WTC11 (cell line): ENCODE results near the gene C1orf174. TPM values are rescaled to one million over a fixed set of nuclear protein-coding genes. Genes with fewer than 3 reads are reported as not detected.

Experiments
- ATAC-seq: fragments of 200-7000 bp; cut with Tn5 transposase; 2 replicates; pipeline ENCODE4 v1.10.0; 2021; ENCODE audit warnings: mild to moderate bottlenecking, moderate library complexity
- CTCF ChIA-PET: fragments of 300-600 bp; sonication (Branson Sonifier 250); formaldehyde crosslinking; loops from one replicate; lab custom pipeline; 2021; ENCODE audit warnings: antibody characterized with exemption; lab: Charles Lee
- POLR2A ChIA-PET: fragments of 350-600 bp; sonication (Branson Sonifier 250); formaldehyde crosslinking; loops from one replicate; lab custom pipeline; 2021; ENCODE audit warnings: antibody characterized with exemption; lab: Charles Lee
- DNase-seq: peaks from one replicate; pipeline ENCODE4 v3.0.0; 2021; ENCODE audit warnings: low spot score
- H3K27ac Mint-ChIP-seq: 2 replicates; pipeline ENCODE4 v1.8.0; 2021; ENCODE audit warnings: mixed read lengths
- H3K27me3 Mint-ChIP-seq: 2 replicates; pipeline ENCODE4 v1.8.0; 2021; ENCODE audit warnings: low read depth, mild to moderate bottlenecking, moderate library complexity, mixed read lengths
- H3K36me3 Mint-ChIP-seq: 2 replicates; pipeline ENCODE4 v1.8.0; 2021; ENCODE audit warnings: mixed read lengths
- H3K4me1 Mint-ChIP-seq: 2 replicates; pipeline ENCODE4 v1.8.0; 2022; ENCODE audit warnings: mixed read lengths
- H3K4me3 Mint-ChIP-seq: 2 replicates; pipeline ENCODE4 v1.8.0; 2021; ENCODE audit warnings: mild to moderate bottlenecking, moderate library complexity, mixed read lengths
- H3K9me3 Mint-ChIP-seq: 2 replicates; pipeline ENCODE4 v1.8.0; 2021; ENCODE audit warnings: mixed read lengths
- FOXK1 ChIP-seq: sonication (generic); formaldehyde crosslinking; IDR thresholded peaks from 2 replicates; pipeline ENCODE4 v1.8.0; 2022; ENCODE audit warnings: mild to moderate bottlenecking, moderate library complexity, missing genetic modification reagents
- JUN ChIP-seq: sonication (generic); formaldehyde crosslinking; IDR thresholded peaks from 2 replicates; pipeline ENCODE4 v1.8.0; 2023; ENCODE audit warnings: mild to moderate bottlenecking, missing genetic modification reagents
- MXD4 ChIP-seq: fragments of 250-450 bp; sonication (Bioruptor Pico); IDR thresholded peaks from 2 replicates; pipeline ENCODE4 v1.8.0; 2021; ENCODE audit warnings: mild to moderate bottlenecking, moderate library complexity, borderline replicate concordance
- NFATC4 ChIP-seq: fragments of 250-450 bp; sonication (Bioruptor Pico); IDR thresholded peaks from 2 replicates; pipeline ENCODE4 v1.9.0; 2021; ENCODE audit warnings: mild to moderate bottlenecking
- NR3C1 ChIP-seq: sonication (generic); formaldehyde crosslinking; conservative IDR thresholded peaks from 2 replicates; pipeline ENCODE4 v1.8.1; 2023; ENCODE audit warnings: low read depth, mild to moderate bottlenecking, missing genetic modification reagents
- OVOL2 ChIP-seq: fragments of 250-450 bp; sonication (Bioruptor Pico); IDR thresholded peaks from 2 replicates; pipeline ENCODE4 v1.9.0; 2021; ENCODE audit warnings: mild to moderate bottlenecking, borderline replicate concordance
- SMAD3 ChIP-seq: sonication (generic); formaldehyde crosslinking; IDR thresholded peaks from 2 replicates; pipeline ENCODE4 v1.8.0; 2022; ENCODE audit warnings: missing genetic modification reagents, mild to moderate bottlenecking, borderline replicate concordance
- SOX15 ChIP-seq: fragments of 250-450 bp; sonication (Bioruptor Pico); IDR thresholded peaks from 2 replicates; pipeline ENCODE4 v1.9.0; 2021; ENCODE audit warnings: mild to moderate bottlenecking
- ZNF138 ChIP-seq: sonication (generic); formaldehyde crosslinking; conservative IDR thresholded peaks from 2 replicates; pipeline ENCODE4 v1.8.1; 2022; ENCODE audit warnings: mild to moderate bottlenecking, moderate library complexity, missing genetic modification reagents
- ZNF317 ChIP-seq: sonication (generic); formaldehyde crosslinking; IDR thresholded peaks from 2 replicates; pipeline ENCODE4 v1.8.1; 2023; ENCODE audit warnings: low read depth, mild to moderate bottlenecking, moderate library complexity, missing genetic modification reagents, borderline replicate concordance
- ZNF396 ChIP-seq: fragments of 250-450 bp; sonication (Bioruptor Pico); IDR thresholded peaks from 2 replicates; pipeline ENCODE4 v1.8.0; 2021; ENCODE audit warnings: mild to moderate bottlenecking, moderate library complexity, borderline replicate concordance
- total RNA-seq: library from RNA; stranded (reverse); gene quantifications from 3 replicates; pipeline ENCODE4 v1.2.3, GENCODE V29; 2021
- TF ChIP-seq, protein P1 (sequence below): fragments of 250-450 bp; sonication (Bioruptor Pico); IDR thresholded peaks from 2 replicates; pipeline ENCODE4 v1.9.0; 2021; ENCODE audit warnings: mild to moderate bottlenecking
- TF ChIP-seq, protein P2 (sequence below): sonication (generic); formaldehyde crosslinking; IDR thresholded peaks from 2 replicates; pipeline ENCODE4 v1.8.0; 2022; ENCODE audit warnings: missing genetic modification reagents
- TF ChIP-seq, protein P3 (sequence below): sonication (generic); formaldehyde crosslinking; IDR thresholded peaks from 2 replicates; pipeline ENCODE4 v1.8.1; 2022; ENCODE audit warnings: low read depth, missing genetic modification reagents, borderline replicate concordance
- TF ChIP-seq, protein P4 (sequence below): sonication (generic); formaldehyde crosslinking; IDR thresholded peaks from 2 replicates; pipeline ENCODE4 v1.8.1; 2023; ENCODE audit warnings: mild to moderate bottlenecking, missing genetic modification reagents, moderate library complexity
- TF ChIP-seq, protein P5 (sequence below): sonication (generic); formaldehyde crosslinking; IDR thresholded peaks from 2 replicates; pipeline ENCODE4 v1.8.1; 2023; ENCODE audit warnings: mild to moderate bottlenecking, missing genetic modification reagents, moderate library complexity

C1orf174 gene
- total RNA-seq, 1 experiment from 2014 or later = 24.2 TPM

DNA sequence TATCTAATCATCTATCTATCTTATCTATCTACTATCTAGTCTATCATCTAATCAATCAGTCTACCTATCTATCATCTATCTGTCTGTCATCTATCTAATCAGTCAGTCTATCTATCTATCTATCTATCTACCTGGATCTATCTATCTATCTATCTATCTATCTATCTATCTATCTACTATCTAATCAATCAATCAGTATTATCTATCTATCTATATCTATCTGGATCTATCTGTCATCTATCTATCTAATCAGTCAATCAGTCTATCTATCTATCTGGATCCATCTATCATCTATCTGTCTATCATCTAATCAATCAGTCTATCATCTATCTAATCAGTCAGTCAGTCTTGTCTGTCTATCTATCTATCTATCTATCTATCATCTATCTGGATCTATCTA lies 26.9 kb upstream of the C1orf174 start (continued):
- TF ChIP-seq, protein P1, sequence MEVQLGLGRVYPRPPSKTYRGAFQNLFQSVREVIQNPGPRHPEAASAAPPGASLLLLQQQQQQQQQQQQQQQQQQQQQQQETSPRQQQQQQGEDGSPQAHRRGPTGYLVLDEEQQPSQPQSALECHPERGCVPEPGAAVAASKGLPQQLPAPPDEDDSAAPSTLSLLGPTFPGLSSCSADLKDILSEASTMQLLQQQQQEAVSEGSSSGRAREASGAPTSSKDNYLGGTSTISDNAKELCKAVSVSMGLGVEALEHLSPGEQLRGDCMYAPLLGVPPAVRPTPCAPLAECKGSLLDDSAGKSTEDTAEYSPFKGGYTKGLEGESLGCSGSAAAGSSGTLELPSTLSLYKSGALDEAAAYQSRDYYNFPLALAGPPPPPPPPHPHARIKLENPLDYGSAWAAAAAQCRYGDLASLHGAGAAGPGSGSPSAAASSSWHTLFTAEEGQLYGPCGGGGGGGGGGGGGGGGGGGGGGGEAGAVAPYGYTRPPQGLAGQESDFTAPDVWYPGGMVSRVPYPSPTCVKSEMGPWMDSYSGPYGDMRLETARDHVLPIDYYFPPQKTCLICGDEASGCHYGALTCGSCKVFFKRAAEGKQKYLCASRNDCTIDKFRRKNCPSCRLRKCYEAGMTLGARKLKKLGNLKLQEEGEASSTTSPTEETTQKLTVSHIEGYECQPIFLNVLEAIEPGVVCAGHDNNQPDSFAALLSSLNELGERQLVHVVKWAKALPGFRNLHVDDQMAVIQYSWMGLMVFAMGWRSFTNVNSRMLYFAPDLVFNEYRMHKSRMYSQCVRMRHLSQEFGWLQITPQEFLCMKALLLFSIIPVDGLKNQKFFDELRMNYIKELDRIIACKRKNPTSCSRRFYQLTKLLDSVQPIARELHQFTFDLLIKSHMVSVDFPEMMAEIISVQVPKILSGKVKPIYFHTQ (CRISPR knock-in tag) = no peak
- no peak for TF ChIP-seq ZNF396 (CRISPR knock-in tag)
- TF ChIP-seq, protein P2, sequence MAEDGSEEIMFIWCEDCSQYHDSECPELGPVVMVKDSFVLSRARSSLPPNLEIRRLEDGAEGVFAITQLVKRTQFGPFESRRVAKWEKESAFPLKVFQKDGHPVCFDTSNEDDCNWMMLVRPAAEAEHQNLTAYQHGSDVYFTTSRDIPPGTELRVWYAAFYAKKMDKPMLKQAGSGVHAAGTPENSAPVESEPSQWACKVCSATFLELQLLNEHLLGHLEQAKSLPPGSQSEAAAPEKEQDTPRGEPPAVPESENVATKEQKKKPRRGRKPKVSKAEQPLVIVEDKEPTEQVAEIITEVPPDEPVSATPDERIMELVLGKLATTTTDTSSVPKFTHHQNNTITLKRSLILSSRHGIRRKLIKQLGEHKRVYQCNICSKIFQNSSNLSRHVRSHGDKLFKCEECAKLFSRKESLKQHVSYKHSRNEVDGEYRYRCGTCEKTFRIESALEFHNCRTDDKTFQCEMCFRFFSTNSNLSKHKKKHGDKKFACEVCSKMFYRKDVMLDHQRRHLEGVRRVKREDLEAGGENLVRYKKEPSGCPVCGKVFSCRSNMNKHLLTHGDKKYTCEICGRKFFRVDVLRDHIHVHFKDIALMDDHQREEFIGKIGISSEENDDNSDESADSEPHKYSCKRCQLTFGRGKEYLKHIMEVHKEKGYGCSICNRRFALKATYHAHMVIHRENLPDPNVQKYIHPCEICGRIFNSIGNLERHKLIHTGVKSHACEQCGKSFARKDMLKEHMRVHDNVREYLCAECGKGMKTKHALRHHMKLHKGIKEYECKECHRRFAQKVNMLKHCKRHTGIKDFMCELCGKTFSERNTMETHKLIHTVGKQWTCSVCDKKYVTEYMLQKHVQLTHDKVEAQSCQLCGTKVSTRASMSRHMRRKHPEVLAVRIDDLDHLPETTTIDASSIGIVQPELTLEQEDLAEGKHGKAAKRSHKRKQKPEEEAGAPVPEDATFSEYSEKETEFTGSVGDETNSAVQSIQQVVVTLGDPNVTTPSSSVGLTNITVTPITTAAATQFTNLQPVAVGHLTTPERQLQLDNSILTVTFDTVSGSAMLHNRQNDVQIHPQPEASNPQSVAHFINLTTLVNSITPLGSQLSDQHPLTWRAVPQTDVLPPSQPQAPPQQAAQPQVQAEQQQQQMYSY = no peak
- TF ChIP-seq, protein P3, sequence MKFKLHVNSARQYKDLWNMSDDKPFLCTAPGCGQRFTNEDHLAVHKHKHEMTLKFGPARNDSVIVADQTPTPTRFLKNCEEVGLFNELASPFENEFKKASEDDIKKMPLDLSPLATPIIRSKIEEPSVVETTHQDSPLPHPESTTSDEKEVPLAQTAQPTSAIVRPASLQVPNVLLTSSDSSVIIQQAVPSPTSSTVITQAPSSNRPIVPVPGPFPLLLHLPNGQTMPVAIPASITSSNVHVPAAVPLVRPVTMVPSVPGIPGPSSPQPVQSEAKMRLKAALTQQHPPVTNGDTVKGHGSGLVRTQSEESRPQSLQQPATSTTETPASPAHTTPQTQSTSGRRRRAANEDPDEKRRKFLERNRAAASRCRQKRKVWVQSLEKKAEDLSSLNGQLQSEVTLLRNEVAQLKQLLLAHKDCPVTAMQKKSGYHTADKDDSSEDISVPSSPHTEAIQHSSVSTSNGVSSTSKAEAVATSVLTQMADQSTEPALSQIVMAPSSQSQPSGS (CRISPR knock-in tag) = no peak

DNA sequence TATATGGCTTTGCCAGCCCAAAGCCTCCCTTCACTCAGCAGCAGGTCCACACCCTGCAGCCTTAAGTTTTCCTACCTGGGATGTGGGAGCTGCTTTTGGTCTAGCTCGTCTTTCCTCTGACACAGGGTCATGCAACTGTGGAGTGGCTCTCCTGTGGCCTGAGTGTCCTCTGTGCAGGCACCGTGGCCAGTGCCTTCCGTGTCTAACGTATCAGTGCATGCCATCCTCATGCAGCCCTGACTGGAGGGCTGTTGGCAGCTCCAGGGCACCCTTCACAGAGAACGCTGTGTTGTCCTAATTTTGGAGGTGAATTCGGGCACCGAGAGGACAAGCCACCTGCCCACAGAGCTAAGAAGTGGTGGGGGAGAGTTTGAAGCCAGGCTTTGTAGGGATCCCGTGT lies 25.7 kb upstream of the C1orf174 start:
- H3K4me3 Mint-ChIP-seq = no peak overlapping the region
- CTCF ChIA-PET = no interaction called here
- TF ChIP-seq NFATC4 (CRISPR knock-in tag) = no peak
- TF ChIP-seq OVOL2 = no peak
- TF ChIP-seq ZNF317 = no peak
- TF ChIP-seq NR3C1 = no peak
- no peak for TF ChIP-seq SMAD3
- TF ChIP-seq ZNF138 (CRISPR knock-in tag) = no peak
- no peak for TF ChIP-seq JUN (CRISPR knock-in tag)
- H3K27me3 Mint-ChIP-seq = peaks cover 23% of the 10 kb centered on the region
- POLR2A ChIA-PET = no interaction called here
- peaks cover 85% of the 10 kb centered on the region for H3K9me3 Mint-ChIP-seq
- no peaks in the 10 kb centered on the region for H3K4me1 Mint-ChIP-seq
- ATAC-seq = no peak
- no peak for DNase-seq
- H3K36me3 Mint-ChIP-seq = peaks cover 78% of the 10 kb centered on the region
- H3K27ac Mint-ChIP-seq = no peak overlapping the region

DNA sequence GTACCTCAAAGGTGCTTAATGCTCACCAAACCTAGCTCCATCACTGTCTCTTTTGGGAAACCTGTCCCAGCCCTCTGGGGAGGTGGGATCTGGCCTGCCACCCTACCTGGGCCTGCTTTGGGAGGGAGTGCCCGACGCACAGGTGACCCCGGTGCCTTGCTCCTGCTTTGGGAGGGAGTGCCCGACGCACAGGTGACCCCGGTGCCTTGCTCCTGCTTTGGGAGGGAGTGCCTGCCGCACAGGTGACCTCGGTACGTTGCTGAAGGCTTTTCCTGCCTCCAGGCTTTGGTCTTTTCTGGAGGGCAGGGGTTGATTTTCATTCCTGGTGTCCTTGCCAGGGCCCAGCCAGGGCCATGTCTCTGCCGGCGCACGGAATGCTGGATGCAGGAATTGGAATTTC lies 25.2 kb upstream of the C1orf174 start:
- Mint-ChIP-seq H3K36me3 (peaks cover 73% of the 10 kb centered on the region), H3K9me3 (peaks cover 80% of the 10 kb centered on the region), H3K4me1 (no peaks in the 10 kb centered on the region), H3K27me3 (peaks cover 23% of the 10 kb centered on the region), H3K27ac (no peak overlapping the region), H3K4me3 (no peak overlapping the region)
- CTCF ChIA-PET = no interaction called here
- no peak for TF ChIP-seq MXD4 (CRISPR knock-in tag)
- TF ChIP-seq, protein P4, sequence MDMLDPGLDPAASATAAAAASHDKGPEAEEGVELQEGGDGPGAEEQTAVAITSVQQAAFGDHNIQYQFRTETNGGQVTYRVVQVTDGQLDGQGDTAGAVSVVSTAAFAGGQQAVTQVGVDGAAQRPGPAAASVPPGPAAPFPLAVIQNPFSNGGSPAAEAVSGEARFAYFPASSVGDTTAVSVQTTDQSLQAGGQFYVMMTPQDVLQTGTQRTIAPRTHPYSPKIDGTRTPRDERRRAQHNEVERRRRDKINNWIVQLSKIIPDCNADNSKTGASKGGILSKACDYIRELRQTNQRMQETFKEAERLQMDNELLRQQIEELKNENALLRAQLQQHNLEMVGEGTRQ (CRISPR knock-in tag) = no peak
- TF ChIP-seq FOXK1 (CRISPR knock-in tag) = no peak
- no peak for TF ChIP-seq SOX15
- TF ChIP-seq, protein P5, sequence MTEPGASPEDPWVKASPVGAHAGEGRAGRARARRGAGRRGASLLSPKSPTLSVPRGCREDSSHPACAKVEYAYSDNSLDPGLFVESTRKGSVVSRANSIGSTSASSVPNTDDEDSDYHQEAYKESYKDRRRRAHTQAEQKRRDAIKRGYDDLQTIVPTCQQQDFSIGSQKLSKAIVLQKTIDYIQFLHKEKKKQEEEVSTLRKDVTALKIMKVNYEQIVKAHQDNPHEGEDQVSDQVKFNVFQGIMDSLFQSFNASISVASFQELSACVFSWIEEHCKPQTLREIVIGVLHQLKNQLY (CRISPR knock-in tag) = no peak
- ATAC-seq (no peak), DNase-seq (no peak)
- POLR2A ChIA-PET = no interaction called here
